ENCODE data around the gene HPCA.

GRCh38 chr1:32895325-32896215 lies 9.3 kb downstream of the HPCA start:
- TF ChIP-seq YY1 (IDR thresholded peaks at IDR 0.05; ENCODE audit: low read depth) (no peak), EP300 (IDR thresholded peaks at IDR 0.05; ENCODE audit: borderline replicate concordance) (no peak), MAX (IDR thresholded peaks at IDR 0.05) (no peak), CREB1 (IDR thresholded peaks at IDR 0.05; ENCODE audit: low read depth) (no peak), RAD21 (IDR thresholded peaks at IDR 0.05; ENCODE audit: low read depth) (no peak), TAF1 (IDR thresholded peaks at IDR 0.05; ENCODE audit: low read depth) (no peak), NFIC (IDR thresholded peaks at IDR 0.05) (no peak), TEAD4 (IDR thresholded peaks at IDR 0.05) (no peak), ZBTB7A (IDR thresholded peaks at IDR 0.05; ENCODE audit: low read depth) (no peak), TCF12 (IDR thresholded peaks at IDR 0.05; ENCODE audit: low read depth) (no peak), FOXM1 (IDR thresholded peaks at IDR 0.05; ENCODE audit: borderline replicate concordance, low read depth) (no peak), EGR1 (IDR thresholded peaks at IDR 0.05) (no peak)
- TF ChIP-seq, protein P1, sequence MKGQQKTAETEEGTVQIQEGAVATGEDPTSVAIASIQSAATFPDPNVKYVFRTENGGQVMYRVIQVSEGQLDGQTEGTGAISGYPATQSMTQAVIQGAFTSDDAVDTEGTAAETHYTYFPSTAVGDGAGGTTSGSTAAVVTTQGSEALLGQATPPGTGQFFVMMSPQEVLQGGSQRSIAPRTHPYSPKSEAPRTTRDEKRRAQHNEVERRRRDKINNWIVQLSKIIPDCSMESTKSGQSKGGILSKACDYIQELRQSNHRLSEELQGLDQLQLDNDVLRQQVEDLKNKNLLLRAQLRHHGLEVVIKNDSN (IDR thresholded peaks at IDR 0.05) = no peak

Data from Ishikawa (cell line).